Measurements from ENCODE around the gene PCDHGB3.

DNA sequence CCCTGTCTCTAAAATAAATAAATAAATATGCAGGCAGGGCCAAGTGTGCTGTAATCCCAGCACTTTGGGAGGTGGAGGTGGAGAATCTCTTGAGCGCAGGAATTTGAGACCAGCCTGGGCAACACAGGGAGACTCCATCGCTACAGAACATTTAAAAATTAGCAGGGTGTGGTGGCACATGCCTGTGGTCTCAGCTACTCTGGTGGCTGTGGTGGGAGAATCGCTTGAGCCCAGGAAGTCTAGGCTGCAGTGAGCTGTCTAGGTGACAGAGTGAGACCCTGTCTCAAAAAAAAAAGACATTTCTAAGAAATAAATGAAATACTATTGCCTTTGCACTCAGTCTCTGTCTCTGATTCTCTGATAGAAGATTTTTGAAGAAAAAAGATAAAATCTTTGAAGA lies 41.5 kb downstream of the PCDHGB3 start:
- TF ChIP-seq CTCF (IDR thresholded peaks at IDR 0.05; ENCODE audit: poor library complexity, severe bottlenecking) = no peak
- no peak for TF ChIP-seq EZH2 (IDR thresholded peaks at IDR 0.05; ENCODE audit: borderline replicate concordance, insufficient read depth, low read length, poor library complexity, severe bottlenecking)
- no peak for TF ChIP-seq POLR2AphosphoS5 (IDR thresholded peaks at IDR 0.05)
- no peak for TF ChIP-seq SMC3 (conservative IDR thresholded peaks at IDR 0.05; ENCODE audit: poor library complexity)
- TF ChIP-seq EP300 (conservative IDR thresholded peaks at IDR 0.05; ENCODE audit: poor library complexity, severe bottlenecking) = no peak

Measured in neural cell (in vitro differentiated cells).